Thymus (tissue), 11 donors: Measurements from ENCODE around the gene SPTSSA. TPM values are rescaled to one million over a fixed set of nuclear protein-coding genes. Genes with fewer than 3 reads are reported as not detected.
"Not testable (repeated sequence)": the region's sequence is repeated elsewhere in the genome, so short reads cannot be mapped to it uniquely, and the experiment has no call there.

ENCODE experiments used
- DNase-seq, 9 donors: peaks; one replicate each; pipeline ENCODE4 v3.0.0-alpha.2; 2013; ENCODE audit warnings: low spot score in 9 of 9, low read depth in 6 of 9, missing footprints in 1 of 9
- H3K27ac ChIP-seq, 2 donors: one replicate each; pipeline ENCODE4 v1.5.1; 2013; ENCODE audit warnings: control low read depth in 1 of 2, low read depth in 1 of 2, low read length in 1 of 2, mild to moderate bottlenecking in 1 of 2, moderate library complexity in 1 of 2
- H3K27me3 ChIP-seq, 2 donors: one replicate each; pipeline ENCODE4 v1.5.1; 2013; ENCODE audit warnings: low read length in 1 of 2; ENCODE audit not compliant: control insufficient read depth in 2 of 2, insufficient read depth in 1 of 2
- H3K36me3 ChIP-seq, 2 donors: one replicate each; pipeline ENCODE4 v1.5.1; 2013; ENCODE audit warnings: low read length in 1 of 2, mild to moderate bottlenecking in 1 of 2, moderate library complexity in 1 of 2; ENCODE audit not compliant: control insufficient read depth in 2 of 2, insufficient read depth in 2 of 2
- H3K4me1 ChIP-seq, 2 donors: one replicate each; pipeline ENCODE4 v1.5.1; 2013; ENCODE audit warnings: low read length in 2 of 2; ENCODE audit not compliant: control insufficient read depth in 2 of 2, insufficient read depth in 2 of 2
- H3K4me3 ChIP-seq, 2 donors: one replicate each; pipeline ENCODE4 v1.5.1; 2013; ENCODE audit warnings: low read length in 2 of 2, control low read depth in 1 of 2, mild to moderate bottlenecking in 1 of 2
- H3K9me3 ChIP-seq, 2 donors: one replicate each; pipeline ENCODE4 v1.5.1; 2013; ENCODE audit warnings: low read length in 1 of 2, mild to moderate bottlenecking in 1 of 2; ENCODE audit not compliant: control insufficient read depth in 2 of 2, insufficient read depth in 1 of 2
- WGBS: extraction: QIAGEN DNeasy Blood & Tissue Kit; methylation state at CpG from one replicate; pipeline ENCODE4 v1.1.7; 2013; 5-methylcytosine and 5-hydroxymethylcytosine counted together
- polyA plus RNA-seq: library from polyadenylated mRNA; stranded (reverse); fragments of 200-250 nt; gene quantifications from one replicate; pipeline ENCODE4 v1.2.3, GENCODE V29; 2013
- total RNA-seq: library from RNA; stranded (reverse); fragments of 120-200 nt; gene quantifications from one replicate; pipeline ENCODE4 v1.2.4, GENCODE V29; 2013
- donor health status: healthy.

Gene SPTSSA
- total and polyA plus RNA-seq, 2 donors: 2.4 to 34.7 TPM

GRCh38 chr14:34438438-34438837, 23.6 kb downstream of the SPTSSA start:
- H3K27me3 ChIP-seq: no peaks in the 10 kb centered on the region
- no peaks in the 10 kb centered on the region for H3K36me3 ChIP-seq
- H3K4me1 ChIP-seq: no peaks in the 10 kb centered on the region
- H3K9me3 ChIP-seq: no peaks in the 10 kb centered on the region
- no peak overlapping the region for H3K4me3 ChIP-seq
- DNase-seq: no peak
- over 99% methylated on average over 4 of the region's 4 CpGs for WGBS
- H3K27ac ChIP-seq: no peak overlapping the region

DNA sequence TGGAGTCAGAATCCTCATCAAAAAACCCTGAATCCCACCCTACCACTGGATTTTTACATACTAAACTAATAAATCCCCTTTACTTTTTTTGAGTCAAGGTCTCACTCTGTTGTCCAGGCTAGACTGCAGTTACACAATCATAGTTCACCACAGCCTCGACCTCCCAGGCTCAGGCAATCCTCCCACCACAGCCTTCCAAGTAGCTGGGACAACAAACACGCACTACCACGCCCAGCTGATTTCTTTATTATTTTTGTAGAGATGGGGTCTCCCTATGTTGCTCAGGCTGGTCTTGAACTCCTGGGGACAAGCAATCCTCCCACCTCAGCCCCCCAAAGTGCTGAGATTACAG, 24.3 kb downstream of the SPTSSA start:
- no peaks in the 10 kb centered on the region for H3K36me3 ChIP-seq
- no peak overlapping the region for H3K27ac ChIP-seq
- DNase-seq: no peak
- no peaks in the 10 kb centered on the region for H3K27me3 ChIP-seq
- H3K4me1 ChIP-seq: no peaks in the 10 kb centered on the region
- no peaks in the 10 kb centered on the region for H3K9me3 ChIP-seq
- H3K4me3 ChIP-seq: no peak overlapping the region
- 96% methylated on average over 3 of the region's 3 CpGs for WGBS

DNA sequence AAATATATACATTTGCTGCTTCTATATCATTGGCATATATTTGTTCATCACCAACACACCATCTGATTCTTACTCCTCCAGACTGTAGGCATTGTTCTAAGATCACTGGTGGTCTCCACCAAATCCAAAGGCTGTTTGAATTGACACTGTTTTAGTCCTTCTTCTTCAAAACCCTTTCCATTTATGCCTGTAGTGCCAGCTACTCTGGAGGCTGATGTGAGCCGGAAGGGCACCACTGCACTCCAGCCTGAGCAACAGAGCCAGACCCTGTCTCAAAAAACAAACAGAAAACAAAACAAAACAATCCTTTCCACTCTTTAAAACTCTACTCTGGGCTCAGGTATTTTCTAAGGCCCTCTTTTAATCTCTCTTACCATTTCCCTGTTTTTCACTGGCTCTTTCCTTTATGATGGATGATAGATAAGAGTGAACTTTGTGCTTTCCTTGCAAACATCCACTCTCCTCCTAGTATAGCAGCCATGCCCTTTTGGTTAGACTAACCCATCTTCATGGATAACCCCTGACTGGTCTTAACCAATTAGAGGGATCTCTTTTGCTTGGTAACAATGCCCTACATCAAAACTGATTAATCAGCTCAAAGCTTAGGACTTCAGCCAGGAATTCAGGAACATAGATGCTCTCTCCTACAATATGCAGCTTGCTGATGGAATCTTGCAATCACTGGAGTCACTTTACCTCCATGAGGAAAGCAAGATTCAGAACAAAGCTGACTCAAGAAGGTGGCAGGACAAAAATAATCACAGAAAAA, 24.9 kb downstream of the SPTSSA start:
- no peak for DNase-seq
- 95% methylated on average over 1 of the region's 1 CpG for WGBS
- Histone ChIP-seq H3K27me3 (no peaks in the 10 kb centered on the region), H3K4me3 (no peak overlapping the region), H3K4me1 (no peaks in the 10 kb centered on the region), H3K9me3 (no peaks in the 10 kb centered on the region), H3K36me3 (no peaks in the 10 kb centered on the region), H3K27ac (no peak overlapping the region)

DNA sequence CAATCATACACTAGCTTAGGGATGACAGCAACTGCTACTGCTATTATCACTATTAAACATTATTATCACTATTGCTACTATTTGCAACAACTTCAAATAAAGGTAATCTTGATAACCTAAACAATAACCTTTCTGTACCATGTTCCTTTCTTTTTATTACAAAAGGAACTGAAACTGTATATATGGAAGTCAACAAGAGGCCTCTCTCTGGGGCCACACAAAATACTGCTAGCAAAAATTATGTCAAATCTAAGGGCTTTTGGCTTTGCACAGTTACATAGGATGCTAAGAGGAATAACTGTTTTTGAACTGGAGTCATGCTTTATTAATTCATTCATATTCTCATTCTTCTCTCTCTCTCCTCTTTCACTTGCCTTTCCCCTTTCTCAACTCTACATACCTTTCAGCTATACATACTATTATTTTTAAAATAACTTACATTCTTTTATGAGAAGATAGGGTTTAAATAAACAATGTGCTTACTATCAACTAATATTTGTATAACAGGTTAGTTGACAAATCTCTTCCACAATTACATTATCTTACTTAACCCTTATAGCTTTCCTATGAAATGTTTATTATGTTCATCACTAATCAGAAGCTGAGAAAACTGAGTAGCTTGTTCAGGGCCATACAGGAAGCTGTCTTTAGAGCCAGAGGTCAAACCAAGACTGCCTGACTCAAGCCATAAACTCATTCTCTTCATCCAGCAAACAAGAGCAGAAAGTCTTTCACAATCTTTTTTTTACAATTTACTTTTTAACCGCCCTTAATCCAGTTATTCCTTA, 25.7 kb downstream of the SPTSSA start:
- H3K4me3 ChIP-seq: no peak overlapping the region
- DNase-seq: no peak

GRCh38 chr14:34433957-34434356, 28.1 kb downstream of the SPTSSA start:
- H3K36me3 ChIP-seq: no peaks in the 10 kb centered on the region
- no peak overlapping the region for H3K4me3 ChIP-seq
- WGBS: 99% methylated on average over 2 of the region's 2 CpGs
- no peaks in the 10 kb centered on the region for H3K27me3 ChIP-seq
- no peaks in the 10 kb centered on the region for H3K9me3 ChIP-seq
- H3K27ac ChIP-seq: no peak overlapping the region
- DNase-seq: no peak
- H3K4me1 ChIP-seq: no peaks in the 10 kb centered on the region

More for the DNA sequence above, 25.7 kb downstream of the SPTSSA start:
- Histone ChIP-seq H3K4me1 (no peaks in the 10 kb centered on the region), H3K9me3 (no peaks in the 10 kb centered on the region), H3K36me3 (no peaks in the 10 kb centered on the region), H3K27ac (no peak overlapping the region), H3K27me3 (no peaks in the 10 kb centered on the region)
- 96% methylated on average over 1 of the region's 1 CpG for WGBS

GRCh38 chr14:34428102-34428466, 34.0 kb downstream of the SPTSSA start:
- DNase-seq, H3K27me3 ChIP-seq, H3K27ac ChIP-seq, H3K4me1 ChIP-seq, H3K36me3 ChIP-seq, H3K9me3 ChIP-seq, H3K4me3 ChIP-seq: not testable (repeated sequence)
- 96% methylated on average over 5 of the region's 5 CpGs for WGBS

- no peak for DNase-seq
- H3K27me3 ChIP-seq: no peaks in the 10 kb centered on the region
Measured at GRCh38 chr14:34426313-34427295, 35.4 kb downstream of the SPTSSA start.

DNA sequence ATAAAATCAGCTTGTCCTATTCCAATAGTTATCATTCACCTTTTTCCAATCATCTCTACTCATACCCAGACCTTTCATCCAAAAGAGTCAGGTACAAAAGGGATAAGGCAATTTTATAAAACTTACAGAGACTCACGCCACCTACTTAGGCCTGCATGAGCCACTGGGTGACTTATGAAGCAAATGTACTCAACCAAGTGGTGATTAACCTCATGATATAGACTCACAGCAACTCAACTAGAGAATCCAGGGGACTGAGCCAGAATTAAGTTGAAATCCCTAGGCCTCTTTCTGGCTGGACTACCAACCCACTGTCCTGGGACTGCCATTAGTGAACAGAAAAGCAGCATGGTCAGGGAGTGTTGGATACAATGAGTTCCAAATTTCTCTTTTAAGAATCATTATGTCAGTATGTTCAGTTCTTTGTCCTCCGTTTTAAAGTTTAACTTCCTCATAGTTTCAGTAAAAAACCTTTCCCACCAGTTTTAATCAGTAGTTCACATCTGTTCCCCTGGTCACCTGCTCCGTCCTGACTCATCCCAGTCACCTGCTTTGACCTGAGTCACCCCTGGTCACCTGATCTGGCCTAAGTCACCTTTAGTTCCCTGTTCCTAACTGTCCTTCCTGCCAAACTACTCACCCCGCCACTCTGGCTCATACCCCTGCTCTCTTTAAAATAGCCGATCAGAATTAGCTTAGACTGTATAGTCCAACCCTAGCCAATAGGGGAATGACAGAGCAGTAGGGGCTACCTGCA, 36.8 kb downstream of the SPTSSA start:
- peaks cover 0 to 4% of the 10 kb centered on the region in 2 donors for H3K9me3 ChIP-seq
- no peak overlapping the region for H3K4me3 ChIP-seq
- whole genome bisulfite sequencing: 67% methylated on average over 5 of the region's 5 CpGs
- no peaks in the 10 kb centered on the region for H3K27me3 ChIP-seq
- no peaks in the 10 kb centered on the region for H3K4me1 ChIP-seq
- H3K36me3 ChIP-seq: no peaks in the 10 kb centered on the region
- H3K27ac ChIP-seq: no peak overlapping the region
- no peak for DNase-seq

More at GRCh38 chr14:34426313-34427295, 35.4 kb downstream of the SPTSSA start:
- WGBS: 95% methylated on average over 11 of the region's 11 CpGs
- H3K4me3 ChIP-seq: no peak overlapping the region
- no peak overlapping the region for H3K27ac ChIP-seq
- no peaks in the 10 kb centered on the region for H3K36me3 ChIP-seq
- H3K4me1 ChIP-seq: no peaks in the 10 kb centered on the region
- H3K9me3 ChIP-seq: no peaks in the 10 kb centered on the region
